ENCODE data around the gene RTBDN.
A peak's percentile ranks its signal among the peaks of the same experiment; 100 is the strongest.

GRCh38 chr19:12791345-12792050 is 42.9 kb downstream of the RTBDN start, which contains the start of gene JUNB:
- peak; percentile 100 for TF ChIP-seq POLR2A (IDR thresholded peaks at IDR 0.05; ENCODE audit: low read length)
- no peak for TF ChIP-seq GATA1 (IDR thresholded peaks at IDR 0.05; ENCODE audit: low read depth, low read length)

All from erythroblast (primary cell).